Thyroid gland (tissue), 4 donors: Measurements from ENCODE around the gene MYH2.

ENCODE experiments used
- CTCF ChIP-seq, 6 experiments: fragments of 200-600 bp in 3 of 6; fragments of 450-650 bp in 3 of 6; sonication (generic) in 3 of 6; IDR thresholded peaks; one replicate each; pipeline ENCODE4 v1.5.1; 2016 to 2019; ENCODE audit warnings: antibody characterized with exemption in 6 of 6, mild to moderate bottlenecking in 2 of 6, inconsistent platforms in 1 of 6, moderate library complexity in 1 of 6
- POLR2A ChIP-seq, 2 donors: fragments of 450-650 bp; IDR thresholded peaks; one replicate each; pipeline ENCODE4 v1.6.1; 2017; ENCODE audit warnings: antibody characterized with exemption in 2 of 2, mild to moderate bottlenecking in 2 of 2, moderate library complexity in 1 of 2

- no peak for TF ChIP-seq POLR2A (IDR thresholded peaks at IDR 0.05)
- no peak for TF ChIP-seq CTCF (IDR thresholded peaks at IDR 0.05)
These were observed 57.5 kb downstream of the MYH2 start for GRCh38 chr17:10492004-10492403.
